ENCODE measurements around the gene DKKL1.
A peak's percentile ranks its signal among the peaks of the same experiment; 100 is the strongest.
"Not testable (repeated sequence)": the region's sequence is repeated elsewhere in the genome, so short reads cannot be mapped to it uniquely, and the experiment has no call there.

The DKKL1 gene

DNA sequence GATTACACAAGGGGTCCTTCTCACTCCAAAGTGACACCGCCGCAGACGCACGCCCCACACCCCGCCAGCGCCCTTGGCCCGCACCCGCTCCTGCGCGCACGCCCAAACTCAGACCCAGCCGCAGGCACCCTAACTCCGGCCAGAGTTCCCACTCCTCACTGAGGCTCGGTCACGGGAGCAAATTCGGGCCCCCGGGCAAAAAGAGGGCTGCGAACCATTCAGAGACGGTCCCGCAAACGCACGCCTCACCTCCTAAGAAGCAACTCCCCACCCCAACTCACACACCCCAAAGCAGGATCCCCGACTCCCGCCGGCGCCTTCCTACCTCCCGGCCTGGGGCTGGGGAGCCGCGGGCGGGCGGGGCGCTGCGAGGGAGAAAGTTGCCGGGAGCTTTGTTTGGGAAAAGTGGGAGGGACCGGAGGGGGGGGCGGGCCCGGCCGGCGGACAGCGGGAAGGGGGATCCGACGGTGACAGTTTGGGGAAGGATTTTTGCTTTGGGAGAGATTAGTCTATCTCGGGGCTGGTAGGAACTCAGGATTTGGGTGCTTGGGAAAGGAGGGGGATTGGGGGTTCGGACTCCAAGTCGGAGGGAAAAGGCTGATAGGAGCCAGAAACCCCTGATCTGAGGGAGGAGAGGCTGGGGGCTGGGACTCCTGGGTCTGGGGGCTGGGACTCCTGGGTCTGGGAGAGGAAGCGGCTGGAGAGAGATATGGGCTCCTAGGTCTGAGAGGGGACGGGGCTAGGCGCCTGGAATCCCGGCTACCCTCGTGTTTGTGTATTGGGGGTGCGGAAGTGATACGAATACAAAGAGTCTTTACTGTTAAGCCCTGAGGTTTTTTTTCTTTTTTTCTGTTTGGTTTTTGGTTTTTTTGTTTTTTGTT, 1.4 kb upstream of the DKKL1 start, which contains the start of gene TEAD2:
Gene TEAD2 (minus strand): TSS at position 369 of the 881 bp plus-strand sequence. CDS start 2,341 bp downstream, outside the sequence.
- DNase-seq: peak; percentile 55

DNA sequence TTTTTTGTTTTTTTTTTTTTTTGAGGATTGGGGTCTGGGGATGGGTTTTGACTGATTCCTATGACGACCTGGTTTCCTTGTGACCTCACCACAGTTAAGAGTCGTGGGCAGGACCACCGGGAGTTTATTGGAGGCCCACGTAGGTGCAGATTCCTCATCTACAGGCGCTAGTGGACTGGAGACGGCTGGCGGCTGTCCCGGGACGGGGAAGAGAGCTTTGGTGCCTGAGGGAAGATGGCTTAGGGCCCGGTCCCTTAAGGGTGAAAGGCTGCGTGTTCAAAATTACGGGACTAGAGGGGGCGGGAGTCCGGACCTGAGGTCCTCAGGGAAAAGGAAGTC, 779 bp upstream of the DKKL1 start:
- DNase-seq: no peak

DNA sequence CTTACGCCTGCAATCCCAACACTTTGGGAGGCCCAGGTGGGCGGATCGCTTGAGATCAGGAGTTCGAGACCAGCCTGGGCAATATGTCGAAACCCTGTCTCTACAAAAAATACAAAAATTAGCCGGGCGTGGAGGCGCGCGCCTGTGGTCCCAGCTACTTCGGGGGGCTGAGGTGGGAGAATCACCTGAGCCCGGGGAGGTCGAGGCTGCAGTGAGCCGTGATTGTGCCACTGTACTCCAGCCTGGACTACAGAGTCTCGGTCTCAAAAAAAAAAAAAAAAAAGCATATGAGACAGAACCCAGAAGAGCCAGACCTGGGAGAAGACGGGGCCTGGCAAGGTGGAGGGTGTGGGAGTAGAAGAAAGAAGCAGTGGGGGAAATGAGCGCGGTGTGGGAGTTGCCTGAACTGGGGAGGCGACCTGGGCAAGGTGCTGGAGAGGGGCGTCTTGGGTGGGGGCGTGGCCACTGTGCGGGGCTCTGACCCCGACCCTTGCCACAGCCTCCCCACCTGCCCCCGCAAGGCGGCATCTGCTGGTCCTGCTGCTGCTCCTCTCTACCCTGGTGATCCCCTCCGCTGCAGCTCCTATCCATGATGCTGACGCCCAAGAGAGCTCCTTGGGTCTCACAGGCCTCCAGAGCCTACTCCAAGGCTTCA, 533 bp downstream of the DKKL1 start:
- no peak for DNase-seq

DNA sequence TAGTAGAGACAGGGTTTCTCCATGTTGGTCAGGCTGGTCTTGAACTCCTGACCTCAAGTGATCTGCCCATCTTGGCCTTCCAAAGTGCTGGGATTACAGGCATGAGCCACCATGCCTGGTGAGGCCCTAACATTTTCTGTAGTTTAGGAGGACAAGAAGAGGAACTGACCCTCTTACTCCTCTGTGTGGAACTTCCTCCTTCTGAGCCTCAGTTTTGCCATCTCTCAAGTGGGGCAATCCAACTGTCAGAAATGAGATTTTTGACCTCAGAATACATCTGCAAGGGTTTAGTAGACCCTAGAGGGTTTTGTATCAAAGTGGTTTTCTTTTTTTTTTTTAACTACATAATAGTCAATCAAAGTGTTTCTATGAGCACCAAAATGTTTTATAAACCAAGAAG, 2.4 kb downstream of the DKKL1 start:
- no peak for DNase-seq

DNA sequence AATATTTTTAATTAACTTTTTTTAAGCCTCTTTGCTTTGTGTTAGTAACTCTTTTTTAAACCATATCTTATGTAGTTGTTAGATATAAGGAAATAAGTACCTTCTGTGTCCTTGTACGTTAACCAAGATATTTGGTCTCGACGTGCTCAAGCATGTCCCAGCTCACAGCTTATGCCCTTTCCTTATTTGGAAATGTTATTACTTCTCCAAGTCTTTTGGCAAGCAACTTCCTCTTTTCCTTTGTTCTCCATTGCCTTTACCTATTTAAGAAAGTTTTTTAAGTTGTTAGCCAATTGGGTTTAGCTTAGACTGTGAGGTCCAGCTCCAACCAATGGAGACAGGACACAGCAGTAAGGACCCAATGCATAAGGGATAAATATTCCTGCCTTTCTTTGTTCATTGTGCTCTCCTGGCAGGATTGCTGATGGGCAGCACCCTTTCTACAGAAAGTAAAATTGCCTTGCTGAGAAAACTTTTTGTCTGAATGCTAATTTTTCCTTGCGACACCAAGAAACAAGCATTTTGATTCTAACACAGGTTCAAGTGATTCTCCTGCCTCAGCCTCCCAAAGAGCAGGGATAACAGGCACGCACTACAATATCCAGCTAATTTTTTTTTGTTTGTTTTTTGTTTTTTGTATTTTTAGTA, 5.2 kb downstream of the DKKL1 start:
- DNase-seq: peak; percentile 55

DNA sequence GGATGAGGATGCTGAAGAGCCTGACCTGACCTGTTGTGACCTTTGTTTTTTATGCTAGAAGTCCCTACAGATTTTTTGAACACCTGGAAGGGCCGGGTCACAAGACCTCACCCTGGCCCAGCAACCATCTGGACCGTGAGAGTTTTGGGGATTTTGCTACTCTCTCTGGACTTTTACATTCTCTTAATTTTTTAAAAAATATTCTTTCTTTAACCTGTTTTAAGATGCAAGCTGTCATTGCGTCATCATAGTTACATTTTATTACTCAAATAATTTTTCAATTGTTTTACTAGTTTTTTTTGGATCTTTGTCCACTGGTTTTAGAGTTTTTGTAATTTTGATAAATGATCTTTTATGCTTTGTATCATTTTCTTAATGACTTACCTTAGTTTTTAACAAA, 7.5 kb downstream of the DKKL1 start:
- no peak for DNase-seq

DNA sequence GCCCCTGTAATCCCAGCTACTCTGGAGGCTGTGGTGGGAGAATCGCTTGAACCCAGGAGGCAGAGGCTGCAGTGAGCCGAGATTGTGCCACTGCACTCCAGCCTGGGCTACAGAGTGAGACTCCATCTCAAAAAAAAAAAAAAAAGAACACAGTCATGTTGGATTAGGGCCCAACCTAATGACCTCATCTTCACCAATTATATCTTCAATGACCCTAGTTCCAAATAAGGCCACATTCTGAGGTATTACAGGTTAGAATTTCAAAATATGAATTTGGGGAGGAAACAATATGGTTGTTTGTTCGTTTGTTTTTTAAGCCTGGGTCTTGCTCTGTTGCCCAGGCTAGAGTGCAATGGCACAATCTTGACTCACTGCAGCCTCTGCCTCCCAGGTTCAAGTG, 9.5 kb downstream of the DKKL1 start:
- DNase-seq: not testable (repeated sequence)

DNA sequence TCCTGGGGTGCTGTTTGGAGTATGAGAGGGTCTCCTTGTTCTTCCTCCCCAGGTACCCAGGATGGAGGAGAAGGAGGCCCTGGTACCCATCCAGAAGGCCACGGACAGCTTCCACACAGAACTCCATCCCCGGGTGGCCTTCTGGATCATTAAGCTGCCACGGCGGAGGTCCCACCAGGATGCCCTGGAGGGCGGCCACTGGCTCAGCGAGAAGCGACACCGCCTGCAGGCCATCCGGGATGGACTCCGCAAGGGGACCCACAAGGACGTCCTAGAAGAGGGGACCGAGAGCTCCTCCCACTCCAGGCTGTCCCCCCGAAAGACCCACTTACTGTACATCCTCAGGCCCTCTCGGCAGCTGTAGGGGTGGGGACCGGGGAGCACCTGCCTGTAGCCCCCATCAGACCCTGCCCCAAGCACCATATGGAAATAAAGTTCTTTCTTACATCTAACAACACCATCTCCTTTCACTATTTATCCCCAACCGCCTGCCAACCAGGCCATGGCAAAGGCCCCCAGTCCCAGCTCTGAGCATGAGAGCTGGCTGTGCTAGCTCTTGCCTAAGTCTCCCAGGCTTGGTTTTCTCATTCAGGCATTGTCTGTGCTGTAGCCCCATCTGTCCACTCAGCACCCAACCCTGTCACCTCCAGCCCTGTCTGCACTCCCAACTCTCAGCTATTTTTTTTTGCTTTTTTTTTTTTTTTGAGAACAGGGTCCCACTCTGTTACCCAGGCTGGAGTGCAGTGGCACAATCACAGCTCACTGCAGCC, 11.2 kb downstream of the DKKL1 start:
- DNase-seq: no peak

DNA sequence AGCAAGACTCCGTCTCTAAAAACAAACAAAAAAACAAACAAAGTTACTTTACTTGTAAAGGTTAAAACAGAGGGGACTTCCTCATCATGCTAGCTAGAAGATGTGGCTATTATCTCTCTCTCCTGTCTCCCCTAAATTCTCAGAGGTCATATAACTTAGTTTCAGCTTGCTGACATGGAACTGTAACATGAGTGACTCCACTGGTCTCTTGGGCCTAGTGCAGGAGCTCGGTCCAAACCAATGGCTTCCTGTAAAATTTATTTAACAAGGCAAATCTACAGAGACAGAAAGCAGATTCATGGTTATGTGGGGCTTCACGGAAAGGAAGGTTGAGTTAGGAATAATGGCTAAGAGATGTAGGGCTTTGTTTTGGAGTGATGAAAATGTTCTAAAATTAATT, 14.8 kb downstream of the DKKL1 start:
- no peak for DNase-seq

DNA sequence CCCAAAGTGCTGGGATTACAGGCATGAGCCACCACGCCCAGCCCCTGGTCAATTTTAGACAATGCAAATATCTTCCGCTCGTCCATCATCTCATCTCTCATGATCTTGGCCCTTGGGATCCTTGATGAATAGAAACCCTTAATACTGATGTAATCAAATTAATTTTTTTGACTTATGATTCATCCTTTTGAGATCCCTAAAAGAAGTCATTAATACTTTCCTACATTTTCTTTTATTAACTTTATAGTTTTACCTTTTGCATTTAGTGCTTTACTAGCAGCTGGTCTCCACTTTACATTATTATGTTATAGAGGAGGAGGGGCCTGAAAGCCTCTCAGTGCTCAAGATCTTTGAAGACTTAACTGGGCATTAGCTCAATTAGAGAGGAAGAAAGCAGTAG, 16.7 kb downstream of the DKKL1 start:
- no peak for DNase-seq

DNA sequence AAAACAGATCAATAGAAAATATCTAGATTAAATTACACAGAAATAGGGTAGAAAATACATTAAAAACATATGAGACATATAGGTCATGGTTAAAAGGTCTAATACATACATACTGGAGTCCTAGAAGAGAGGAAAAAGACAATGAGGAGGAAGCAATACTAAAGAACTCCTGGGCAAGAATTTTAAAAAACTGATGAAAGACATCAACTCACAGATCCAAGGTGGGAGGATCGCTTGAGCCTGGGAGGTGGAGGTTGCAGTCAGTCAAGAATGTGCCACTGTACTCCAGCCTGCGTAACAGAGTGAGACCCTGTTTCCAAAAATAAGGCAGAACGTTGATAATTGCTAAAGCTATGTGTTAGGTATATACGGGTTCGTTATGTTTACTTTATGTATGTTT, 19.0 kb downstream of the DKKL1 start:
- DNase-seq: no peak

DNA sequence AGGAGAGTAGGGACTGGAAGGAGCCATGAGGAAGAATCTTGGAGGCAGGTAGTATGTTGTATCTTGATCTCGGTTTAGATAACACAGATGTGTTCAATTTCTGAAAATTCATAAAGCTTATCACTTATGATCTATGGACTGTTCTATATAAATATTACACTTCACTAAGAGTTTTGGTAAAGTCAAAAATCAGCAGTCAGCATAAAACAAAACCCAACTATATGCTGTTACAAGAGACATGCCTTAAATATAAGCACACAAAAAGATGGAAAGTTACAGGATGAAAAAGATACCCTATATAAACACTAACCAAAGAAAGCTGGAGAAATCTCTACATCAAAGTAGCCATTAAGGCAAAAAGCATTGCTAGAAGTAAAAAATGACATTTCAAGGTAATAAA, 19.9 kb downstream of the DKKL1 start:
- no peak for DNase-seq

DNA sequence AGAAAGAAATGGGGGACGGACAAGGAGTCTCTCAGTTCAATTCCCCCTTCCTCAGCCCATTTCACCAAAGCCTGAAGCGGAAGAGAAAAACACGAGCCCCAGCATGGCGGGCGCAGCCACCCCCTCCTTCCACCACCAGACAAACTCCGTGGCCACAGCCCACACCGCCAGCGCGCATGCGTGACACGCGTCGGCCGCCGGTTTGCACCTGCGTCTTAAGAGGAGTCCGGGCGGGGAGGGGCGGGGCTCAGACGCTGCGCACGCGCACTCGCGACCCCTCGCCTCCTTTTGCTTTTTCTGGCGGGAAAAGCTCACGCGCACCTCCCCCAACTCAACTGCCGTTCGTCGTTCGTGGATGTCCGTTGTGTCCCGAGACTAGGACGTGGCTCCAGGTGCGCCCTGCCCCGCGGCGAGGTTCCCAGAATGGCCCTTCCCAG, 24.3 kb downstream of the DKKL1 start, which contains the start of gene KASH5:
Gene KASH5 (plus strand): TSS at position 314 of the 437 bp plus-strand sequence. CDS start 2,635 bp downstream, outside the sequence.
- no peak for DNase-seq

DNA sequence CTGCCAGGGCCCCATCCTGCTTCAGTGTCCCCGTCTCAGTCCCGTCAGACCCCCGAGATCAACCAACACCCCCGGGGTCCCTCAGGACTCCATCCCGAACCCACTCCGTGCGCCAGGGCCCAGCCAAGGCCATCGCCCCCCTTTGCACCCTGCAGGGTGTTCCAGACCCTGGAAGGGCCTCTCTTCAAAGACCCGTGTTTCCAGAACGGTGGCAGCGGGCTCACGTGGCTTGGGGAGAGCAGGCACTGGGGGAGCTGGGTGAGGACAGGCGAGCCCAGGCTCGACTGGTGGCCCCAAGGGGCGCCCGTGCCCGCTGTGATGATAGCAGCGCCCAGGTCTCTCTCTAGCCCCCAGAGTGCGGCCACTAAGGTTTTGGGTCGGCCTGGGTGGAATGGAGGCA, 25.7 kb downstream of the DKKL1 start:
- no peak for DNase-seq

DNA sequence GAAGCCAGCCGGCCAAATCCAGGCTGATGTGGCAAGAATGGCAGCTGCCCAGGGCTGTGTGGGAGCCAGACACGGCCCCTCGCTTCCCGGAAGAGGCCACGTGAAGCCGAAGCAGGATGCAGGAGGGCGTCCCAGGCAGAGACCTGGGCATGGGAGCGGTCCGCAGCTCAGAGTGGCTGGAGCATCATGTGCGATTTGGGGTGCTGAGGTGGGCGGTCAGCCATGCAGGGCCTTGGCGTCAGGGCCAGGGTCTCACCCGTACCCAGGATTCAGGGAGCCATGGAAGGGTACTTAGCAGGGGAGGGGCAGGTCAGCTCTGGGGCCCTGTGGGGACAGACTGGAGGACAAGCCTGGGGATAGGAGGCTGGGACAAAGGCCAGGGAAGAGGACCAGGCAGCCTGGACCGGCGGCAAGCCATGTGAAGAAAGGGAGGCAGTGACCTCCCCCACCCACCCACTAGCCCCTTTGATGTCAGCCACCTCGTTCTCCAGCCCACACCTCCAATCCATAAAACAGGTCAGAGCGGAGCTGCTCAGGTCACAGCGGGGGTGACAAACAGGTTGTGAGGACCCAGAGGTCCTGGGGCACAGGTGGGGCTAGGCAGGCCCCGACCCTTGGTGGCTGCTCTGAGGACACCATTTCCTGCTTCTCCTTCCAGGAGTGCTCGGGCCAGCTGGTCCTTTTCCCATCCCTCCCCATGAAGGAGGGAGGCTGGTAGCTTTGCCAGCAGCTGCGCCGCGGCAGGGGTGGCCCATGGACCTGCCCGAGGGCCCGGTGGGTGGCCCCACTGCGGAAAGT, 26.7 kb downstream of the DKKL1 start:
- no peak for DNase-seq

DNA sequence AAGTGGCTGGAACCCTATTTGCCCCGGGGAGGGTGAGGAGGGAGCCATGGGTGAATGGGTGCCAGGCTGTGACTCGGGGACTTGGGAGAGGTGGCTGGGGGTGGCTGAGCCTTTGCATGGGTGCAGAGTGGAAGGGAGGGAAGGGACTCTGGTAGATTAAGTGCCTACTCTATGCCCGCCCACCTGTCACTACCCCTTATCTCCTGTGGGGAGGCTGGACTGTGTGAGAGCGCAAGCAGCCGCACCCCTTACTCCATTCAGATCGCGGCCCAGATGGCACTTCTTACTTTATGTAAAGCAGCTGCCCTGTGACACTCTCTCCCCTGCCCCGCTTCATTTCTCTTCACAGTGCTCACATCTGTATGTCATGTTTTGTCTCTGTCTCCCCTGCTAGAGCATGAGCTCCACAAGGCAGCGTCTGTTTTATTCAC, 27.3 kb downstream of the DKKL1 start:
- no peak for DNase-seq

DNA sequence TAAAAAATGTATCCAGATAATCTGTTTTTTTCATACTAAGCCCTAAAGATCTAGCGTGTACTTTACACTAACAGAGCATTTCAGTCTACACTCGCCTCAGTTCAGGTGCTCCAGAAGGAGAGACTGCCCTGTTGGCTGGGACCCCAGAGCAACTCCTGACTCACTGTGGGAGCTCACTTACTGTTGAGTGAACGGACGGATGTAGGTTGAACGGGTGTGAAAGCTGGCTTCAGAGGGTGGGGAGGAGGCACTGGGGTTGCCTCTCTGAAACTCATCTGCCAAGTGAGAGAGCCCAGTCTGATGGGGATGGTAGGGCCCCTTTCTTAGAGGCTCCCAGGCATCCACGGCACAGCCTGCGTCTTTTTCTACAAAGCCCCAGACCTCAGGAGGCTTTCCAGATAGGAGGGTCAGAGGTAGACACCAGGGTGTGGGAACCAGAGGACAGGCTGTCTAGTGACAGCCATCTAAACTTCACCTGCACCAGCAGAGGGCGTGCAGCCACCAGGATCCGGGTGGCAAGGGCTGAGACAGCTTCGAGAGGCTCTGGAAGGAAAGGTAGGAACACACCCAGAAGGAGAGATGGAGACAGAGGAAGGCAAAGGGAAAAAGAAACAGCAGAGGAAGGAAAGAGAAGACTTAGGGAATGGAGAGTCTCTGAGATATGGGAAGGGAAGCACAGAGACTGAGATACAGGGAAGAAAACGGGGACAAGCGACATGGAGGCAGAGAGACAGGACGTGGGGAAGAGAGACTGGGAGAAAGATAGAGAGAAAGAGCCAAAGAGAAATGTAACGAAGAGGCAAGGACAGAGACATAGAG, 28.1 kb downstream of the DKKL1 start:
- DNase-seq: peak; percentile 88

DNA sequence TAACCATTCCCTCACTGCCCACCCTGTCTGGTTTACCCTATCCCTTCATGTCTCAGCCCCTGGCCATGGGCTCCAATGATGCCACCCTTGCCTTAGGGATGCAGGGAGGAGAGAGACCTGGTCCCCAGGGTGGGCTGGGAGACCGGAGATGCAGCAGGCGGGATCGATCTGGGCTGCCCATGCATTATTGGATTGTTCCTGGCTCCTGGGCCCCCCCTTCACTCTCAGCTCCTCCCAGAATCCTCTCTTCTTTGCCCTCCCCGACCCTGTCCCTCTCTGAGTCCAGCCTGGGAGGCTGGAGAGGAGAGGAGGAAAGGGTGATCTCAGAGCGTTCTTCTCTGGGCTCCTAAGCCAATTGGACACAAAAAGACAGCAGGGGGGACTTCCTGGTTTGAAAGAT, 30.2 kb downstream of the DKKL1 start:
- DNase-seq: no peak

DNA sequence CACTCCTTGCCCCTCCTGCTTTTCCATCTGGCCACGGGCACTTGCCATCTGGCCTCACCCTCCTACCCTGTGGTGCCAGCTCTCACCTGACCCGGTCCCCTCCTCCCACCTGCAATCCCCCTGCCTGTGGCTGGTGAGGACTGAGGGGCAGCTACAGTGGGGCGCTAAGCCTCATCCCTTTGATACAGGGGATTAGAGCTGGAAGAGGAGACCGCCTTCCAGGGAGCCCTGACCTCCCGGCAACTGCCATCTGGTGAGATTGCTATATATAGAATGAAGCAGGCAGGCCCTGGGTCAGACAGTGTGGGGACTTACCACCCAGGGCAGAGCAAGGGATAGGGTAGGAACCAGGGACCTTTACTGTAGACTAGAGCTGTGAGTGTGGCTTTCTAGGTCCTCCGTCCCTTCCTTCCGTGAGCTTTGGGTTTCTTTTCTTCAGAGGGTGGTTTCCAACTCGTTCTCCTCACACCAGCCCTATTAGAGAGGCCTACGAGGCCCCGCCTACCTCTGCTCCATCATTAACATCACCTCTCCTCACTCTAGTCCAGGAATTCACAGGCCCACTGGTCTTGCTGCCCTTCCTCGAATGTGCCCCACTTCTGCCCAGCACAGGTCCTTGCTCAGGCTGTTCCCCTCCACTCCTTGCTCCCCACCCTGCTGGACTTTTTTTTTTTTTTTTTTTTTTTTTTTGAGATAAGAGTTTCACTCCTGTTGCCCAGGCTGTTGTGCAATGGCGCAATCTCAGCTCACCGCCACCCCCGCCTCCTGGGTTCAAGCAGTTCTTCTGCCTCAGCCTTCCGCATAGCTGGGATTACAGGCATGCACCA, 32.1 kb downstream of the DKKL1 start:
- no peak for DNase-seq

All from OCI-M1 (cell line).